Gastrocnemius medialis (tissue), 4 donors: ENCODE data around the gene ZFHX3. TPM values are rescaled to one million over a fixed set of nuclear protein-coding genes. Genes with fewer than 3 reads are reported as not detected.
A peak's percentile ranks its signal among the peaks of the same experiment; 100 is the strongest.

Source experiments
- ATAC-seq, 2 donors: fragments of 150-250 bp; one replicate each; pipeline ENCODE4 v1.9.1; 2016
- DNase-seq, 2 donors: peaks; one replicate each; pipeline ENCODE4 v3.0.0-alpha.2; 2019
- H3K27ac ChIP-seq, 4 donors: fragments of 200-600 bp; sonication (generic); 1 replicate in 1 of 4; 2 replicates in 3 of 4; pipeline ENCODE4 v1.5.1; 2016 to 2018; ENCODE audit warnings: mild to moderate bottlenecking in 2 of 4, moderate library complexity in 1 of 4
- H3K27me3 ChIP-seq, 3 donors: fragments of 200-600 bp; sonication (generic) in 2 of 3; 1 replicate in 1 of 3; 2 replicates in 2 of 3; pipeline versions ENCODE4 v1.5.1 to v1.6.0; 2016 to 2019; ENCODE audit warnings: mild to moderate bottlenecking in 1 of 3, moderate library complexity in 1 of 3
- H3K36me3 ChIP-seq, 2 donors: fragments of 200-600 bp; sonication (generic) in 1 of 2; one replicate each; pipeline ENCODE4 v1.5.1; 2017 to 2018
- H3K4me1 ChIP-seq, 2 donors: fragments of 200-600 bp; sonication (generic) in 1 of 2; one replicate each; pipeline ENCODE4 v1.5.1; 2016 to 2017; ENCODE audit warnings: mild to moderate bottlenecking in 2 of 2
- H3K4me3 ChIP-seq, 4 donors: fragments of 200-600 bp; sonication (generic) in 3 of 4; 1 replicate in 1 of 4; 2 replicates in 3 of 4; pipeline ENCODE4 v1.5.1; 2016 to 2019; ENCODE audit warnings: mild to moderate bottlenecking in 2 of 4
- H3K9me3 ChIP-seq, 3 donors: fragments of 200-600 bp; sonication (generic) in 2 of 3; 1 replicate in 1 of 3; 2 replicates in 2 of 3; pipeline ENCODE4 v1.5.1; 2016 to 2019
- CTCF ChIP-seq, 5 experiments: fragments of 450-650 bp in 3 of 5; fragments of 200-600 bp in 2 of 5; sonication (generic) in 2 of 5; IDR thresholded peaks in 4 of 5; conservative IDR thresholded peaks in 1 of 5; 1 replicate in 4 of 5; 2 replicates in 1 of 5; pipeline ENCODE4 v1.5.1; 2016 to 2019; ENCODE audit warnings: antibody characterized with exemption in 5 of 5, mild to moderate bottlenecking in 3 of 5, moderate library complexity in 3 of 5
- POLR2A ChIP-seq, 2 donors: fragments of 450-650 bp; IDR thresholded peaks; one replicate each; pipeline ENCODE4 v1.6.1; 2017; ENCODE audit warnings: antibody characterized with exemption in 2 of 2, mild to moderate bottlenecking in 2 of 2, moderate library complexity in 2 of 2
- in situ Hi-C, 4 donors: fragments of 200-750 bp; cut with MboI; loops; one replicate each; pipeline versions ENCODE4 v1.15.0 to v1.8.0; 2017; ENCODE audit warnings: low sequenced_read_pairs in 4 of 4
- intact Hi-C: fragments of 100-400 bp; cut with DNase I; formaldehyde crosslinking; loops from one replicate; pipeline ENCODE4 v1.15.1; 2023; ENCODE audit warnings: low total_unique reads
- total RNA-seq, 4 donors: library from RNA; depleted of rRNA; stranded (reverse); fragments of >200 nt; gene quantifications; one replicate each; pipeline versions ENCODE4 v1.1.0 to v1.2.3, GENCODE V29; 2016

Gene ZFHX3
- total RNA-seq, 4 donors from 2014 or later = 14.0 to 28.5 (median 27.3) TPM

DNA sequence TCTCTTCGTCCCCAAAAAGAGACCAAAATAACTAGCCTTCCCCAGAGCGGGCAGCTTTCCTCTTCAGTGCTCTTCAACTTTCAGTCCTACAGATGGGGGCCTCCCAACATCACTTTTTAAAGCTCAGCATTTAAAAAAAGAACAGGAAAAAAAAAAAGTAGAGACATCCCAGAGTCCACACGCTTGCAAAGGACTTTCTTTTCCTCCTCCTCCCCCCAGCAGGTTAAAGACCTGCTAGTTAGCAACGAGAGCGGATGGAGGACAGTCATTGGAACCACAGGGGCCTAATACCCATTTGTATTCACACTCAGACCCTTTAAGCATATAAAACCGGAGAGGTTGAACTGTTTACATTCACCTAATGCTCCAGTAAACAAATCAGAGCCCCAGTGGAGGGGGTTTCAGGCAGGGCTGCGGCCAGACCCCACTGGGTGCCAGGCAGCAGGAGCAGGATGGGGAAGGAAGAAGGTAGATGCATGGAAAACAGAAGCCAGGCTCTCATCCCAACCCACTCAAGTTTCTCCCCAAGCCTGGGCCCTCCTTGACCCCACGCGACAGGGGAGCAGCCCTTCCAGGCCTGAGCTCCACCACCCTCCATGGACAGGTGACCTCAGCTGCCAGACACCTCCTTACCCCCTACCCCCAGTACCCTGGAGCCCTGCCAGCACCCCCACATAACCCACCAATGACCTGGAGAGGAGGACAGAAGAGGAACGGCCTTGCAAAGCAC, 15.2 kb downstream of the ZFHX3 start:
- no peaks in the 10 kb centered on the region for H3K27me3 ChIP-seq
- H3K4me3 ChIP-seq = peak overlapping the region; percentile 1 to 15 (median 12)
- ATAC-seq = no peak
- H3K36me3 ChIP-seq = no peaks in the 10 kb centered on the region
- no peak for TF ChIP-seq POLR2A (IDR thresholded peaks at IDR 0.05)
- peak overlapping the region; percentile 76 to 99 (median 80) for H3K27ac ChIP-seq
- H3K4me1 ChIP-seq = peaks cover 68 to 96% of the 10 kb centered on the region in 2 donors
- intact Hi-C loops (no loop called here), in situ Hi-C loops (no loop called here)
- no peaks in the 10 kb centered on the region for H3K9me3 ChIP-seq
- DNase-seq = no peak

- ATAC-seq = no peak
- no peaks in the 10 kb centered on the region for H3K9me3 ChIP-seq
- no peaks in the 10 kb centered on the region for H3K36me3 ChIP-seq
- H3K27me3 ChIP-seq = no peaks in the 10 kb centered on the region
- H3K4me1 ChIP-seq = peaks cover 71 to 96% of the 10 kb centered on the region in 2 donors
- peak overlapping the region; percentile 76 to 99 (median 80) for H3K27ac ChIP-seq
- no peak for DNase-seq
- H3K4me3 ChIP-seq = no peak overlapping the region
- intact Hi-C loops = no loop called here
- TF ChIP-seq POLR2A (IDR thresholded peaks at IDR 0.05) = no peak
- no peak for TF ChIP-seq CTCF (IDR thresholded peaks at IDR 0.05 in 4 of 5, conservative IDR thresholded peaks at IDR 0.05 in 1 of 5)
- in situ Hi-C loops = no loop called here
These were observed 15.9 kb downstream of the ZFHX3 start for GRCh38 chr16:73031984-73032383.

GRCh38 chr16:73031155-73031866, 16.6 kb downstream of the ZFHX3 start:
- intact Hi-C loops (no loop called here), in situ Hi-C loops (no loop called here)
- H3K27me3 ChIP-seq = no peaks in the 10 kb centered on the region
- peak overlapping the region; percentile 76 to 99 (median 80) for H3K27ac ChIP-seq
- ATAC-seq (no peak), DNase-seq (no peak)
- no peak overlapping the region for H3K4me3 ChIP-seq
- no peaks in the 10 kb centered on the region for H3K9me3 ChIP-seq
- peaks cover 71 to 94% of the 10 kb centered on the region in 2 donors for H3K4me1 ChIP-seq
- H3K36me3 ChIP-seq = no peaks in the 10 kb centered on the region
- TF ChIP-seq CTCF (IDR thresholded peaks at IDR 0.05 in 4 of 5, conservative IDR thresholded peaks at IDR 0.05 in 1 of 5) (no peak), POLR2A (IDR thresholded peaks at IDR 0.05) (no peak)

- DNase-seq (no peak), ATAC-seq (peak in 1 of 2 donors; percentile 45)
- Histone ChIP-seq H3K36me3 (no peaks in the 10 kb centered on the region), H3K27me3 (no peaks in the 10 kb centered on the region), H3K4me1 (peaks cover 63 to 94% of the 10 kb centered on the region in 2 donors), H3K27ac (peak overlapping the region; percentile 78 to 89 (median 82)), H3K4me3 (peak overlapping the region in 1 of 4 donors; percentile 24), H3K9me3 (no peaks in the 10 kb centered on the region)
- TF ChIP-seq CTCF (IDR thresholded peaks at IDR 0.05 in 4 of 5, conservative IDR thresholded peaks at IDR 0.05 in 1 of 5) (no peak), POLR2A (IDR thresholded peaks at IDR 0.05) (no peak)
- intact Hi-C loops = no loop called here
- in situ Hi-C loops = no loop called here
These were observed 19.1 kb downstream of the ZFHX3 start for GRCh38 chr16:73028721-73029361.

- H3K4me1 ChIP-seq = peaks cover 65 to 94% of the 10 kb centered on the region in 2 donors
- intact Hi-C loops = no loop called here
These were observed 19.7 kb downstream of the ZFHX3 start for GRCh38 chr16:73028263-73028662.

More at GRCh38 chr16:73028263-73028662, 19.7 kb downstream of the ZFHX3 start:
- in situ Hi-C loops = no loop called here
- peak overlapping the region in 3 of 4 donors; percentile 0 to 24 (median 14) for H3K4me3 ChIP-seq
- peak; percentile 54 to 58 for ATAC-seq
- peak overlapping the region; percentile 78 to 89 (median 82) for H3K27ac ChIP-seq
- no peaks in the 10 kb centered on the region for H3K9me3 ChIP-seq
- no peaks in the 10 kb centered on the region for H3K27me3 ChIP-seq
- TF ChIP-seq POLR2A (IDR thresholded peaks at IDR 0.05) (peak in 1 of 2 donors; percentile 6), CTCF (IDR thresholded peaks at IDR 0.05 in 4 of 5, conservative IDR thresholded peaks at IDR 0.05 in 1 of 5) (no peak)
- H3K36me3 ChIP-seq = no peaks in the 10 kb centered on the region
- peak; percentile 57 to 70 for DNase-seq
